Loucy (cell line): ENCODE measurements around the gene WWTR1.

Experiments used
- H2AFZ ChIP-seq: fragments of 200-600 bp; sonication (generic); 2 replicates; pipeline ENCODE4 v1.6.0; 2016; ENCODE audit warnings: antibody characterized with exemption, mild to moderate bottlenecking, low read length, moderate library complexity
- H3F3A ChIP-seq: fragments of 200-600 bp; 2 replicates; pipeline ENCODE4 v1.6.0; 2016; ENCODE audit warnings: antibody characterized with exemption, low read depth, mild to moderate bottlenecking
- H3K27me3 ChIP-seq: fragments of 200-600 bp; sonication (generic); 2 replicates; pipeline ENCODE4 v1.6.1; 2014; ENCODE audit warnings: low read length, mild to moderate bottlenecking; ENCODE audit not compliant: insufficient read depth, poor library complexity, severe bottlenecking
- H3K36me3 ChIP-seq: fragments of 200-600 bp; sonication (generic); 2 replicates; pipeline ENCODE4 v1.6.1; 2016; ENCODE audit warnings: low read length; ENCODE audit not compliant: insufficient read depth
- H3K4me1 ChIP-seq: fragments of 200-600 bp; sonication (generic); 2 replicates; pipeline ENCODE4 v1.5.1; 2014; ENCODE audit warnings: low read length, mild to moderate bottlenecking; ENCODE audit not compliant: insufficient read depth, poor library complexity, severe bottlenecking
- H3K4me2 ChIP-seq: fragments of 200-600 bp; sonication (generic); 2 replicates; pipeline ENCODE4 v1.6.0; 2014; ENCODE audit warnings: antibody characterized with exemption, low read length, low read depth, mild to moderate bottlenecking; ENCODE audit not compliant: poor library complexity, severe bottlenecking
- H3K4me3 ChIP-seq: fragments of 200-600 bp; sonication (generic); 2 replicates; pipeline ENCODE4 v1.5.1; 2014; ENCODE audit warnings: low read length, mild to moderate bottlenecking, mixed read lengths; ENCODE audit not compliant: poor library complexity, severe bottlenecking
- H3K79me2 ChIP-seq: fragments of 200-600 bp; sonication (generic); 2 replicates; pipeline ENCODE4 v1.6.1; 2014; ENCODE audit warnings: low read length; ENCODE audit not compliant: insufficient read depth
- H3K9ac ChIP-seq: fragments of 200-600 bp; sonication (generic); 2 replicates; pipeline ENCODE4 v1.6.0; 2014; ENCODE audit warnings: mild to moderate bottlenecking, low read depth, low read length, moderate library complexity; ENCODE audit not compliant: poor library complexity, severe bottlenecking
- H3K9me2 ChIP-seq: fragments of 200-600 bp; sonication (generic); replicated peaks from 2 replicates; pipeline ENCODE4 v1.6.1; 2016; ENCODE audit warnings: low read depth, low read length, mixed read lengths
- H3K9me3 ChIP-seq: fragments of 200-600 bp; sonication (generic); 2 replicates; pipeline ENCODE4 v1.6.1; 2014; ENCODE audit warnings: mild to moderate bottlenecking, antibody characterized with exemption, low read length, low read depth; ENCODE audit not compliant: insufficient read depth
- H4K20me1 ChIP-seq: fragments of 200-600 bp; sonication (generic); 2 replicates; pipeline ENCODE4 v1.6.0; 2014; ENCODE audit warnings: antibody characterized with exemption, low read length, mild to moderate bottlenecking; ENCODE audit not compliant: insufficient read depth, poor library complexity, severe bottlenecking
- EZH2phosphoT487 ChIP-seq: fragments of 200-600 bp; IDR thresholded peaks from 2 replicates; pipeline ENCODE4 v1.6.1; 2018; ENCODE audit warnings: antibody characterized with exemption, mild to moderate bottlenecking, moderate library complexity, borderline replicate concordance
- TF ChIP-seq, protein P1 (sequence below): fragments of 200-600 bp; sonication (generic); conservative IDR thresholded peaks from 2 replicates; pipeline ENCODE4 v1.5.1; 2014; ENCODE audit warnings: mild to moderate bottlenecking, antibody characterized with exemption, low read length

The WWTR1 gene

GRCh38 chr3:149527531-149528339 is 130.1 kb downstream of the WWTR1 start:
- no peaks in the 10 kb centered on the region for H4K20me1 ChIP-seq
- no peaks in the 10 kb centered on the region for H3K27me3 ChIP-seq
- H3K4me1 ChIP-seq = peaks cover 2% of the 10 kb centered on the region
- H3K9ac ChIP-seq = no peak overlapping the region
- H2AFZ ChIP-seq = no peak overlapping the region
- H3F3A ChIP-seq = no peaks in the 10 kb centered on the region
- TF ChIP-seq, protein P1, sequence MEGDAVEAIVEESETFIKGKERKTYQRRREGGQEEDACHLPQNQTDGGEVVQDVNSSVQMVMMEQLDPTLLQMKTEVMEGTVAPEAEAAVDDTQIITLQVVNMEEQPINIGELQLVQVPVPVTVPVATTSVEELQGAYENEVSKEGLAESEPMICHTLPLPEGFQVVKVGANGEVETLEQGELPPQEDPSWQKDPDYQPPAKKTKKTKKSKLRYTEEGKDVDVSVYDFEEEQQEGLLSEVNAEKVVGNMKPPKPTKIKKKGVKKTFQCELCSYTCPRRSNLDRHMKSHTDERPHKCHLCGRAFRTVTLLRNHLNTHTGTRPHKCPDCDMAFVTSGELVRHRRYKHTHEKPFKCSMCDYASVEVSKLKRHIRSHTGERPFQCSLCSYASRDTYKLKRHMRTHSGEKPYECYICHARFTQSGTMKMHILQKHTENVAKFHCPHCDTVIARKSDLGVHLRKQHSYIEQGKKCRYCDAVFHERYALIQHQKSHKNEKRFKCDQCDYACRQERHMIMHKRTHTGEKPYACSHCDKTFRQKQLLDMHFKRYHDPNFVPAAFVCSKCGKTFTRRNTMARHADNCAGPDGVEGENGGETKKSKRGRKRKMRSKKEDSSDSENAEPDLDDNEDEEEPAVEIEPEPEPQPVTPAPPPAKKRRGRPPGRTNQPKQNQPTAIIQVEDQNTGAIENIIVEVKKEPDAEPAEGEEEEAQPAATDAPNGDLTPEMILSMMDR = no peak
- no peak for TF ChIP-seq EZH2phosphoT487
- H3K4me3 ChIP-seq = no peak overlapping the region
- H3K36me3 ChIP-seq = no peaks in the 10 kb centered on the region
- no peaks in the 10 kb centered on the region for H3K79me2 ChIP-seq
- no peaks in the 10 kb centered on the region for H3K9me2 ChIP-seq
- no peaks in the 10 kb centered on the region for H3K9me3 ChIP-seq
- H3K4me2 ChIP-seq = no peak overlapping the region

GRCh38 chr3:149523512-149524299 is 134.1 kb downstream of the WWTR1 start:
- H3K79me2 ChIP-seq = no peaks in the 10 kb centered on the region
- no peaks in the 10 kb centered on the region for H3K4me1 ChIP-seq
- no peaks in the 10 kb centered on the region for H3K9me2 ChIP-seq
- H2AFZ ChIP-seq = no peak overlapping the region; the same call in 1 of the 2 replicates
- no peak overlapping the region for H3K4me3 ChIP-seq
- H3F3A ChIP-seq = no peaks in the 10 kb centered on the region
- no peaks in the 10 kb centered on the region for H4K20me1 ChIP-seq
- no peaks in the 10 kb centered on the region for H3K9me3 ChIP-seq
- no peaks in the 10 kb centered on the region for H3K36me3 ChIP-seq
- H3K27me3 ChIP-seq = no peaks in the 10 kb centered on the region
- no peak overlapping the region for H3K9ac ChIP-seq
- TF ChIP-seq, protein P1 = no peak
- no peak for TF ChIP-seq EZH2phosphoT487
- no peak overlapping the region for H3K4me2 ChIP-seq

DNA sequence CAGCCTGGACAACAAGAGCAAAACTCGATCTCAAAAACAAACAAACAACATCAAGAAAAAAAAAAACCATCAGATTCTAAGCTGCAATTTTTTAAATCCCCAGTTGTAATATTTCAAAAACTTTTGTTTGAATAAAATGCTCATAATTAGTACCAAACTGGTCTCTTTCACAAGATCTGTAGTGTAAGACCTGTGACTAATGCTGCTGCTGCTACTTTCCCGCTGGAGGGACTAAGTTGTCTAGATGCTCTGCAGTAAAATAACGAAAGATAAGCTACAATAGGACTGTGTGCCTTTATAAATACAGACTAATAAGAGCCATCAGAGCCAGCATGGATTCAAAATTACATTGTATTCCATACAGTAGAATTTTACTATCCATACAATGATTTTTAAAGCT is 137.9 kb downstream of the WWTR1 start:
- Histone ChIP-seq H3K9me2 (no peaks in the 10 kb centered on the region), H3K79me2 (no peaks in the 10 kb centered on the region), H3K4me1 (no peaks in the 10 kb centered on the region), H3K9ac (no peak overlapping the region), H3K4me2 (no peak overlapping the region), H2AFZ (no peak overlapping the region), H4K20me1 (no peaks in the 10 kb centered on the region), H3K4me3 (no peak overlapping the region), H3K27me3 (no peaks in the 10 kb centered on the region), H3F3A (no peaks in the 10 kb centered on the region), H3K9me3 (no peaks in the 10 kb centered on the region), H3K36me3 (no peaks in the 10 kb centered on the region)
- no peak for TF ChIP-seq EZH2phosphoT487
- TF ChIP-seq, protein P1 = no peak
